Endothelial cell of umbilical vein (primary cell): Measurements from ENCODE around the gene FHOD3. TPM values are rescaled to one million over a fixed set of nuclear protein-coding genes. Genes with fewer than 3 reads are reported as not detected.

ENCODE experiments used
- BruUV-seq: library from RNA; stranded (reverse); fragments of 400-500 nt; replicated peaks from 2 replicates; lab custom pipeline; 2021; lab: Mats Ljungman, UMichigan
- CTCF ChIA-PET: fragments of 300-600, 350-600 bp; sonication (Branson Sonifier 250); formaldehyde crosslinking; loops from one replicate; lab custom pipeline; 2021; ENCODE audit warnings: antibody characterized with exemption, inconsistent platforms; lab: Charles Lee
- POLR2A ChIA-PET: fragments of 300-600, 350-600 bp; sonication (Branson Sonifier 250); formaldehyde crosslinking; loops from one replicate; lab custom pipeline; 2021; ENCODE audit warnings: antibody characterized with exemption, inconsistent platforms; lab: Charles Lee
- DNase-seq: peaks from one replicate; pipeline ENCODE4 v3.0.0-alpha.2; 2011; ENCODE audit warnings: low read depth, low spot score
- FAIRE-seq: peaks from 2 replicates; lab custom pipeline; 2011; peaks lifted over from hg19 to GRCh38; lab: Jason Lieb, UNC
- H2AFZ ChIP-seq: 2 replicates; pipeline ENCODE4 v1.6.0; 2012; ENCODE audit warnings: low read depth, low read length, control low read depth, inconsistent platforms
- H3K27ac ChIP-seq: 2 replicates; pipeline ENCODE4 v1.5.1; 2011; ENCODE audit warnings: low read depth, mild to moderate bottlenecking, control low read depth, low read length, moderate library complexity; ENCODE audit not compliant: insufficient read depth
- H3K27me3 ChIP-seq, 2 experiments: 2 replicates each; pipeline versions ENCODE4 v1.6.0 to v1.6.1; 2011; ENCODE audit warnings: low read length in 2 of 2, mixed read lengths in 1 of 2; ENCODE audit not compliant: control insufficient read depth in 2 of 2, insufficient read depth in 2 of 2
- H3K36me3 ChIP-seq, 2 experiments: 2 replicates in 1 of 2; 3 replicates in 1 of 2; pipeline ENCODE4 v1.5.1; 2011; ENCODE audit warnings: low read length in 2 of 2, mild to moderate bottlenecking in 1 of 2, moderate library complexity in 1 of 2; ENCODE audit not compliant: control insufficient read depth in 2 of 2, insufficient read depth in 2 of 2; ENCODE audit errors: extremely low read depth in 1 of 2
- H3K4me1 ChIP-seq: 3 replicates; pipeline ENCODE4 v1.5.1; 2011; ENCODE audit warnings: mild to moderate bottlenecking, low read length; ENCODE audit not compliant: control insufficient read depth, insufficient read depth; ENCODE audit errors: extremely low read depth
- H3K4me2 ChIP-seq: 2 replicates; pipeline ENCODE4 v1.6.1; 2011; ENCODE audit warnings: low read length, control low read depth, mixed read lengths; ENCODE audit not compliant: insufficient read depth
- H3K4me3 ChIP-seq, 3 experiments: fragments of 200-600 bp in 1 of 3; sonication (generic), shearing (Covaris generic) in 1 of 3; replicated peaks in 1 of 3; 2 replicates each; pipeline ENCODE4 v1.5.1; 2011 to 2016; ENCODE audit warnings: control low read depth in 3 of 3, low read length in 3 of 3, mild to moderate bottlenecking in 2 of 3, inconsistent platforms in 1 of 3, low read depth in 1 of 3, moderate library complexity in 1 of 3; ENCODE audit not compliant: insufficient read depth in 1 of 3
- H3K79me2 ChIP-seq: 2 replicates; pipeline ENCODE4 v1.6.0; 2012; ENCODE audit warnings: low read length, inconsistent platforms; ENCODE audit not compliant: control insufficient read depth, insufficient read depth
- H3K9ac ChIP-seq: replicated peaks from 2 replicates; pipeline ENCODE3; 2011; ENCODE audit warnings: low read length, control low read depth; ENCODE audit not compliant: insufficient read depth; ENCODE audit errors: extremely low read depth
- H3K9me1 ChIP-seq: replicated peaks from 3 replicates; pipeline ENCODE4 v1.6.0; 2011; ENCODE audit warnings: mild to moderate bottlenecking, low read length; ENCODE audit not compliant: control insufficient read depth, insufficient read depth; ENCODE audit errors: extremely low read depth
- H3K9me3 ChIP-seq: replicated peaks from 2 replicates; pipeline ENCODE4 v1.5.1; 2012; ENCODE audit warnings: low read length, inconsistent platforms; ENCODE audit not compliant: control insufficient read depth, insufficient read depth
- H4K20me1 ChIP-seq: replicated peaks from 2 replicates; pipeline ENCODE3; 2011; ENCODE audit warnings: mild to moderate bottlenecking, low read length; ENCODE audit not compliant: control insufficient read depth, insufficient read depth; ENCODE audit errors: extremely low read depth
- EZH2 ChIP-seq: IDR thresholded peaks from 2 replicates; pipeline ENCODE4 v1.6.1; 2012; ENCODE audit warnings: borderline replicate concordance, low read depth, mild to moderate bottlenecking, moderate library complexity, low read length, inconsistent platforms; ENCODE audit not compliant: severe bottlenecking
- FOS ChIP-seq: IDR thresholded peaks from 2 replicates; pipeline ENCODE4 v1.6.1; 2011; ENCODE audit warnings: mild to moderate bottlenecking, low read length, moderate library complexity, borderline replicate concordance; ENCODE audit not compliant: insufficient read depth
- GATA2 ChIP-seq: IDR thresholded peaks from 2 replicates; pipeline ENCODE4 v1.7.0; 2011; ENCODE audit warnings: low read depth, mild to moderate bottlenecking, moderate library complexity, mixed read lengths, low read length; ENCODE audit not compliant: insufficient read length, insufficient read depth
- MYC ChIP-seq: IDR thresholded peaks from one replicate; pipeline ENCODE4 v1.6.1; 2011; ENCODE audit warnings: mild to moderate bottlenecking, low read depth, low read length
- POLR2A ChIP-seq: IDR thresholded peaks from 2 replicates; pipeline ENCODE4 v1.6.1; 2012; ENCODE audit warnings: low read depth, mild to moderate bottlenecking, control low read depth, low read length
- POLR2AphosphoS5 ChIP-seq: IDR thresholded peaks from 2 replicates; pipeline ENCODE4 v1.6.1; 2012; ENCODE audit warnings: low read depth, mild to moderate bottlenecking, control low read depth, low read length, moderate library complexity; ENCODE audit not compliant: insufficient read depth
- dilution Hi-C: fragments of 300-500 bp; cut with MboI; formaldehyde crosslinking; loops from one replicate; pipeline ENCODE4 v1.15.0; 2019; ENCODE audit warnings: low sequenced_read_pairs; ENCODE audit not compliant: extremely low pct_ligation_motif_present
- intact Hi-C: fragments of 100-400 bp; cut with micrococcal nuclease; formaldehyde crosslinking; loops from one replicate; pipeline ENCODE4 v1.10.0; 2022
- polyA plus RNA-seq, 4 experiments: library from polyadenylated mRNA; depleted of rRNA in 3 of 4; stranded (reverse) in 3 of 4; unstranded in 1 of 4; fragments of >200 nt; gene quantifications; 2 replicates each; pipeline versions ENCODE4 v1.2.1 to v1.2.3, GENCODE V29; 2011 to 2012; ENCODE audit warnings: missing spikeins in 1 of 4
- total RNA-seq: library from RNA; stranded (reverse); gene quantifications from 2 replicates; pipeline ENCODE4 v1.2.3, GENCODE V29; 2021
- TF ChIP-seq, protein P1 (sequence below), 2 donors: IDR thresholded peaks; 1 replicate in 1 of 2; 2 replicates in 1 of 2; pipeline ENCODE4 v1.5.1; 2011; ENCODE audit warnings: low read length in 2 of 2, mild to moderate bottlenecking in 2 of 2, moderate library complexity in 2 of 2, control low read depth in 1 of 2, inconsistent platforms in 1 of 2, low read depth in 1 of 2; ENCODE audit not compliant: insufficient read depth in 1 of 2; ENCODE audit errors: extremely low read depth in 1 of 2

The FHOD3 gene
- total and polyA plus RNA-seq, 2 donors (not counting 3 experiments of a cell fraction or from before 2014, with no cell fraction given), result 0.06 to 1.5 TPM

- Histone ChIP-seq H3K27me3 (no peaks in the 10 kb centered on the region), H3K9ac (no peak overlapping the region), H3K27ac (no peak overlapping the region), H3K9me3 (no peaks in the 10 kb centered on the region), H3K4me1 (no peaks in the 10 kb centered on the region), H3K4me2 (no peak overlapping the region), H3K36me3 (no peaks in the 10 kb centered on the region), H3K4me3 (no peak overlapping the region), H3K9me1 (no peaks in the 10 kb centered on the region), H2AFZ (no peak overlapping the region), H4K20me1 (no peaks in the 10 kb centered on the region), H3K79me2 (no peaks in the 10 kb centered on the region)
- dilution Hi-C loops, result no loop called here
- CTCF ChIA-PET, result interaction anchor here (1.2 kb wide), 2 partner anchors 10 kb away, joined by 6 to 8 read pairs; no protein-coding TSS in a partner anchor
- intact Hi-C loops, result no loop called here
- TF ChIP-seq MYC (no peak), POLR2A (no peak), FOS (no peak), EZH2 (no peak), GATA2 (no peak)
- TF ChIP-seq, protein P1, sequence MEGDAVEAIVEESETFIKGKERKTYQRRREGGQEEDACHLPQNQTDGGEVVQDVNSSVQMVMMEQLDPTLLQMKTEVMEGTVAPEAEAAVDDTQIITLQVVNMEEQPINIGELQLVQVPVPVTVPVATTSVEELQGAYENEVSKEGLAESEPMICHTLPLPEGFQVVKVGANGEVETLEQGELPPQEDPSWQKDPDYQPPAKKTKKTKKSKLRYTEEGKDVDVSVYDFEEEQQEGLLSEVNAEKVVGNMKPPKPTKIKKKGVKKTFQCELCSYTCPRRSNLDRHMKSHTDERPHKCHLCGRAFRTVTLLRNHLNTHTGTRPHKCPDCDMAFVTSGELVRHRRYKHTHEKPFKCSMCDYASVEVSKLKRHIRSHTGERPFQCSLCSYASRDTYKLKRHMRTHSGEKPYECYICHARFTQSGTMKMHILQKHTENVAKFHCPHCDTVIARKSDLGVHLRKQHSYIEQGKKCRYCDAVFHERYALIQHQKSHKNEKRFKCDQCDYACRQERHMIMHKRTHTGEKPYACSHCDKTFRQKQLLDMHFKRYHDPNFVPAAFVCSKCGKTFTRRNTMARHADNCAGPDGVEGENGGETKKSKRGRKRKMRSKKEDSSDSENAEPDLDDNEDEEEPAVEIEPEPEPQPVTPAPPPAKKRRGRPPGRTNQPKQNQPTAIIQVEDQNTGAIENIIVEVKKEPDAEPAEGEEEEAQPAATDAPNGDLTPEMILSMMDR (IDR thresholded peaks at IDR 0.05; ENCODE audit: extremely low read depth in 1 of 2, insufficient read depth in 1 of 2, low read depth in 1 of 2, low read length in 2 of 2), result no peak
- BruUV-seq, result no TSS peak
- POLR2A ChIA-PET, result no interaction called here
- no peak for DNase-seq
- FAIRE-seq, result no peak
Measured at GRCh38 chr18:36697905-36698304, 400.4 kb downstream of the FHOD3 start.

DNA sequence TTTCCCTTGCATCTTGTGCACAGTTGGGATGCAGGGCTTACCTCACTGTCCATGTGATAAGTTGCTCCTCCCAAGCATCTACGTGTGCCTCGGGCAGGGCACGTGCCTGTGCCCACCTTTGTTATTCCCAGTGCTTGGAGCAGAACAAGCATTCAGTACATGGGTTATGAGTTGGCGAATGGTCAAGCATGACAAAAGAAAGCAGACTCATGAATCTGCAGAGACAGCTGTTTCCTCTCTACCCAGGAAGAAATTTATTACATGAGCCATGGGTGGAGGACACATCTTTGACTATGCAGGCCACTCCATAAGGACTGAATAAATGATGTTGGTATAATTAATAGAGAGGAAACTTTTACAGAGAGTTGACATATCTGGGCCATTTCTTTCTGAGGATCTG, 403.4 kb downstream of the FHOD3 start:
- Histone ChIP-seq H3K27ac (no peak overlapping the region), H3K9me3 (no peaks in the 10 kb centered on the region), H3K9me1 (no peaks in the 10 kb centered on the region), H3K27me3 (no peaks in the 10 kb centered on the region), H3K4me3 (no peak overlapping the region), H4K20me1 (no peaks in the 10 kb centered on the region), H3K79me2 (no peaks in the 10 kb centered on the region), H3K4me2 (no peak overlapping the region), H3K9ac (no peak overlapping the region), H3K36me3 (no peaks in the 10 kb centered on the region), H2AFZ (no peak overlapping the region), H3K4me1 (no peaks in the 10 kb centered on the region)
- no peak for FAIRE-seq
- TF ChIP-seq EZH2, result no peak
- TF ChIP-seq, protein P1 (IDR thresholded peaks at IDR 0.05; ENCODE audit: extremely low read depth in 1 of 2, insufficient read depth in 1 of 2, low read depth in 1 of 2, low read length in 2 of 2), result no peak
- TF ChIP-seq GATA2, result no peak
- TF ChIP-seq MYC, result no peak
- TF ChIP-seq POLR2AphosphoS5, result no peak
- no peak for TF ChIP-seq FOS
- DNase-seq, result no peak
- ChIA-PET POLR2A (no interaction called here), CTCF (interaction anchor here (1.5 kb wide), 1 partner anchor 13 kb away, joined by 4 read pairs; no protein-coding TSS in a partner anchor)
- intact Hi-C loops, result no loop called here
- dilution Hi-C loops, result no loop called here
- no TSS peak for BruUV-seq
